ENCODE measurements around the gene TEN1.
"Not testable (repeated sequence)": the region's sequence is repeated elsewhere in the genome, so short reads cannot be mapped to it uniquely, and the experiment has no call there.

Gene TEN1

GRCh38 chr17:76042868-76043267 is 63.8 kb downstream of the TEN1 start:
- not testable (repeated sequence) for H3K9ac ChIP-seq (ENCODE audit: low read length); H3K27me3 ChIP-seq (ENCODE audit: control insufficient read depth, insufficient read depth, low read length); H3K27ac ChIP-seq (ENCODE audit: low read depth, low read length); H3K4me3 ChIP-seq (ENCODE audit: low read length)
- Histone ChIP-seq H3K4me1 (ENCODE audit: control insufficient read depth, insufficient read depth, low read length) (peaks cover 28% of the 10 kb centered on the region), H3K36me3 (ENCODE audit: control insufficient read depth, insufficient read depth, low read length) (peaks cover 49% of the 10 kb centered on the region)

DNA sequence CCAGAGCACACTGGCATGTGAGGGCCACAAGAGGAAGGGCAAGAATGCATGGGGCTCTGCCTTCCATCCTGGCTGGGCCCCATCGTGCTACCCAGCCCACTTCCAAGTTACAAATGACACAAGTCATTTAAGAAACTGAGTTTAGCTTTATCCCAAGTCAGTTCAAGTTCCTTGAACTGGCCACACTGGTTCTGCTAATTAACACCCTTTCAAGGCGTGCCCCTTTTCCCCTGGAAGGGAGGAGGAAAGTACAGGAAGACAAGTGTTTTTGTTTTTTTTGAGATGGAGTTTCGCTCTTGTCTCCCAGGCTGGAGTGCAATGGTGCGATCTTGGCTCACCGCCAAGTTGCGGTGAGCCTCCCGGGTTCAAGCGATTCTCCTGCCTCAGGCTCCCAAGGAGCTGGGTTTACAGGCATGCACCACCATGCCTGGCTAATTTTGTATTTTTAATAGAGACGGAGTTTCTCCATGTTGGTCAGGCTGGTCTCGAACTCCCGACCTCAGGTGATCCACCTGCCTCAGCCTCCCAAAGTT is 65.5 kb downstream of the TEN1 start:
- not testable (repeated sequence) for H3K4me3 ChIP-seq (ENCODE audit: low read length); H3K27ac ChIP-seq (ENCODE audit: low read depth, low read length); H3K27me3 ChIP-seq (ENCODE audit: control insufficient read depth, insufficient read depth, low read length); H3K9ac ChIP-seq (ENCODE audit: low read length)
- Histone ChIP-seq H3K36me3 (ENCODE audit: control insufficient read depth, insufficient read depth, low read length) (peaks cover 55% of the 10 kb centered on the region), H3K4me1 (ENCODE audit: control insufficient read depth, insufficient read depth, low read length) (peaks cover 23% of the 10 kb centered on the region)

- Histone ChIP-seq H3K9ac (ENCODE audit: low read length) (no peak overlapping the region), H3K36me3 (ENCODE audit: control insufficient read depth, insufficient read depth, low read length) (peaks cover 53% of the 10 kb centered on the region), H3K27me3 (ENCODE audit: control insufficient read depth, insufficient read depth, low read length) (no peaks in the 10 kb centered on the region), H3K27ac (ENCODE audit: low read depth, low read length) (no peak overlapping the region), H3K4me3 (ENCODE audit: low read length) (no peak overlapping the region), H3K4me1 (ENCODE audit: control insufficient read depth, insufficient read depth, low read length) (peaks cover 10% of the 10 kb centered on the region)
These were observed 67.0 kb downstream of the TEN1 start for GRCh38 chr17:76046064-76046463.

DNA sequence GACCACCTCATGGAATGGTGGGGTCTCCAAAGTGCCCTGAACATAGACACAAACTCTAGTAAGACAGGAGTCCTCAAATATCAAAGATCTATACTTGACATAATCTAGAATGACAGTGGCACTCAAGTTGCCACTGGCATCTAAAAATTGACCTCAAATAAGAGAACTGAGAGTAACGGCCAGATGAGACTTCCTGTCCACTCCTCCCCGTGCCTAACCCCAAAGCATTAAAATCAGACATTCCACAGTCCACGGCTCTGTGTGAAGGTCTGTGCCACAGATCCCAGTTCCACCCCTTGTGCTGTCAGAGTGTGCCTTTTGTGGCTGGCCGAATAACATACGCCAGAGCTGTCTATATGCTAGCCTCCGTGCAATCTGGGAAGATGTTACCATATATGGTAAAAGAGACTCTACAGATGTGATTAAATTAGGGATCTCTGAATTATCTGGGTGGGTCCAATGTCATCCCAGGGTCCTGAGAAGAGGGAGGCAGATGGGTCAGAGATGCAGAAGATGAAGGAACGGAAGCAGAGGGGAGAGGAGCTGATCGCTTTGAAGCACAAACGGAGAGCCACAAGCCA is 69.1 kb downstream of the TEN1 start:
- Histone ChIP-seq H3K36me3 (ENCODE audit: control insufficient read depth, insufficient read depth, low read length) (peaks cover 46% of the 10 kb centered on the region), H3K4me3 (ENCODE audit: low read length) (no peak overlapping the region), H3K9ac (ENCODE audit: low read length) (no peak overlapping the region), H3K27ac (ENCODE audit: low read depth, low read length) (peak overlapping the region; percentile 78), H3K4me1 (ENCODE audit: control insufficient read depth, insufficient read depth, low read length) (peaks cover 10% of the 10 kb centered on the region), H3K27me3 (ENCODE audit: control insufficient read depth, insufficient read depth, low read length) (no peaks in the 10 kb centered on the region)

- Histone ChIP-seq H3K9ac (ENCODE audit: low read length) (no peak overlapping the region), H3K4me1 (ENCODE audit: control insufficient read depth, insufficient read depth, low read length) (peaks cover 10% of the 10 kb centered on the region), H3K27ac (ENCODE audit: low read depth, low read length) (peak overlapping the region; percentile 78), H3K27me3 (ENCODE audit: control insufficient read depth, insufficient read depth, low read length) (no peaks in the 10 kb centered on the region), H3K36me3 (ENCODE audit: control insufficient read depth, insufficient read depth, low read length) (peaks cover 47% of the 10 kb centered on the region), H3K4me3 (ENCODE audit: low read length) (no peak overlapping the region)
These were observed 69.7 kb downstream of the TEN1 start for GRCh38 chr17:76048711-76049110.

DNA sequence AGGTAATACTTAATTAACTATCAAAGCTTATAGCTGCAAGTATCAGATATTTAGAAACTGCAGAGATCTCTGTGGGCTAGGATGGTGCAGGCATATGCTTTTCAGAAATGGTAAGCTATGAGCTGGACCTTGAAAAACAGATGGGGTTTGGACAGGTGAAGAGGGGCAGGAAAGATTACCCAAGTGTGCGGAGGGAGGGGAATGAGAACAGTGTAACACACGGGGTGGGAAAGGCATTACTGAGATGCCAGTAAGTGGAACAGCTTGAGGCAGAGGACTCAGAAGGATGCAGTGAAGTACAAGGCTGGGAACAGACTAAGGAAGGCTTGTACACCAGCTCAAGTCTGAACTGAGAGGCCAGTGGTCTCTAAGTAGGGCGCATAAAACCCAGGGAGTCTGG is 70.2 kb downstream of the TEN1 start:
- no peak overlapping the region for H3K4me3 ChIP-seq (ENCODE audit: low read length)
- peaks cover 10% of the 10 kb centered on the region for H3K4me1 ChIP-seq (ENCODE audit: control insufficient read depth, insufficient read depth, low read length)
- no peaks in the 10 kb centered on the region for H3K27me3 ChIP-seq (ENCODE audit: control insufficient read depth, insufficient read depth, low read length)
- H3K9ac ChIP-seq (ENCODE audit: low read length) = no peak overlapping the region
- H3K27ac ChIP-seq (ENCODE audit: low read depth, low read length) = peak overlapping the region; percentile 29
- H3K36me3 ChIP-seq (ENCODE audit: control insufficient read depth, insufficient read depth, low read length) = peaks cover 44% of the 10 kb centered on the region

DNA sequence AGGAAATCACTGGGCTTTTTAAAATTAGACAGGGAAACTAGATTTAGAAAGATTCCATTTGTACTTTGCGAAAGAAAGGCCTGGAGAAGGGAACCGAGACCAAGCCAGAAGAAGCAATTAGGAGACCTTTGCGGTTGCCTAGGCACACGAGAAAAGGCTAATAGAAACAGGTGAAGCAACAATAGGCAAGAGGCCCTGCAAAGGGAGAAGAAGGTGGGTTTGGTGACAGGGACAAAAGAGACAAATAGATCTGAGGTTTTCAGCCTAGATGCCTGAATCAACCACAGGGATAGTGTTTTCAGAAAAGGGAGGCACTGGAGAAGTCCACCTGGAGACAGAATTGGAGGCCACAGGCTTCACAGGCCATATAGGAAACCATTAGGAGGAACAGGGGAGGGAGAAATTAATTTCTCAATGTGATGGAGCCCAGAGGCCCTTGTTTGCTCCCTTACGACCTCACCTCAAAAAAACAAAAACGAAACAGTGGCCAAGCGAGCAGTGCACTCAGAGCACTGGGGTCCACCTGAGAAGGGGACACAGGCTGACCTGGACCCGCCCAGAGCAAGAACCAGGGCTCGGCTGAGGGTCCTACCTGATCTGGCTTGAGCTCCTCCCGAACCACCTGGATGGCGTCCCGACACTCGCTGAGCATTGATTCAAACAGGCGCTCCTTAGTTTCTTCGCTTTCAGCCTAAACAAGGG is 70.9 kb downstream of the TEN1 start:
- Histone ChIP-seq H3K4me3 (ENCODE audit: low read length) (no peak overlapping the region), H3K27ac (ENCODE audit: low read depth, low read length) (peak overlapping the region; percentile 69), H3K9ac (ENCODE audit: low read length) (no peak overlapping the region), H3K27me3 (ENCODE audit: control insufficient read depth, insufficient read depth, low read length) (no peaks in the 10 kb centered on the region), H3K36me3 (ENCODE audit: control insufficient read depth, insufficient read depth, low read length) (peaks cover 37% of the 10 kb centered on the region), H3K4me1 (ENCODE audit: control insufficient read depth, insufficient read depth, low read length) (peaks cover 10% of the 10 kb centered on the region)

Data from rectal smooth muscle tissue (tissue), 1 donor.